HG03571 (cell line): Measurements from ENCODE around the gene HSD17B8.
A peak's percentile ranks its signal among the peaks of the same experiment; 100 is the strongest.

Experiments used
- ATAC-seq: cut with Tn5 transposase; IDR thresholded peaks from one replicate; pipeline ENCODE4 v1.9.1; 2021; ENCODE audit not compliant: unreplicated experiment

The HSD17B8 gene

DNA sequence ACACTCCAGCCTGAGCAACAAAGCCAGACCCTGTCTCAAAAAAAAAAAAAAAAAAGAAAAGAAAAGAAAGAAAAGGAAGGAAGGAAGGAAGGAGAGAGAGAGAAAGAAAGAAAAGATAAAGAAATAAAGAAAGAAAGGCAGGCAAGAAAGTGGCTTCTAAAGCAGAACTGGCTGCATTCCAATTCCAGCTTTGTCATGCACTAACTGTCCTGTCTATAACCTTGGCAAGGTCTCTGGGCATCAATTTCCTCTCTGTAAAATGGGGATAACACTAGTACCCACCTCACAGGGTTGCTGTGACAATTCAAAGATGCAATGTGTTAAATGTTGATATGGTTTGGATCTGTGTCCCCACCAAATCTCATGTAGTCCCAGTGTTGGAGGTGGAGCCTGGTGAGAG lies 31.9 kb downstream of the HSD17B8 start:
- ATAC-seq, result no peak

DNA sequence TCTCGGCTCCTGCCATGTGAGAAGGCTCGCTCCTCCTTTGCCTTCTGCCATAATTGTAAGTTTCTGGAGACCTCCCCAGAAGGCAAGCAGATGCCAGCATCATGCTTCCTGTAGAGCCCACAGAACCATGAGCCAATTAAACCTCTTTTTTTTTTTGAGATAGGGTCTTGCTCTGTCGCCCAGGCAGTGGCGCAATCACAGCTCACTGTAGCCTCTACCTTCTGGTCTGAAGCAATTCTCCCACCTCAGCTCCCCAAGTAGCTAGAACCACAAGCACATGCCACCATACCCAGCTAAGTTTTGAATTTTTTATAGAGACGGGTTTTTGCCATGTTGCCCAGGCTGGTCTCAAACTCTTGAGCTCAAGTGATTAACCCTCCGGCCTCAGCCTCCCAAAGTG lies 32.4 kb downstream of the HSD17B8 start:
- ATAC-seq, result no peak

DNA sequence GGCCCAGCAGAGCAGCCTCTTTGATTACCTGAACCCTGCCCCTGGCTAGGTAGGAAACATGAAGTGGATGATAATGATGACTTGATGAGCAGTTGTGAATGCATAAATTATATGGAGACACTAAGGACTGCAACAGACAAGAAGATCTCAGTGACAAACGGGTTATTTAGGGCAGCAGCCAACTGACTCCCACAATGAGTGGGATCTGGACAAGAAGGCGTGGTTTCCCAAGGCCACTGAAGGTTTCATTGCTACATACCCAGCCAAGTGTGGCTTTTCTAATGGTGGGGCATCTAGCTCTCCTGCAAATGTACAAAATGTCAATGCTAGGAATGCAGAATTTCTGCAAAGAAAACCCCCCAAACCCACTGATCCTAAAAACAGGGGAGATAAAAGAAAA lies 33.3 kb downstream of the HSD17B8 start:
- no peak for ATAC-seq

DNA sequence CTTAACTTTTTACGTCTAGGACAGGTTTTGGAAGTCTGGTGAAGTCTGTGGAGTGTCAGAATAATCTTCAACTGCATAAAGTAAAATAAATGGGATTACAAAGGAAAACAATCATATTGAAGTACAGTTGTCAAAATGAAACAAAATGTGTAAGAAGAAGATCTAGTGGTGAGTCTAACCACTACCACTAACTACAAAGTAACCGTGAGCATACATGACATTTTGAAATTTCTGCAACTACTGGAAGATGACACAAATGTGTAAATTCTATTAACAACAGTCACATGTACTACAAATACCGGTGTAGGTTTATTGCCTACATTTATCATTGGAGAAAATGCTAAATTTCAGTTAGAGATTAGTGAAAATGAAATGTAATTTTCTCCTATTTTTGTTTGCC lies 37.5 kb downstream of the HSD17B8 start:
- no peak for ATAC-seq

DNA sequence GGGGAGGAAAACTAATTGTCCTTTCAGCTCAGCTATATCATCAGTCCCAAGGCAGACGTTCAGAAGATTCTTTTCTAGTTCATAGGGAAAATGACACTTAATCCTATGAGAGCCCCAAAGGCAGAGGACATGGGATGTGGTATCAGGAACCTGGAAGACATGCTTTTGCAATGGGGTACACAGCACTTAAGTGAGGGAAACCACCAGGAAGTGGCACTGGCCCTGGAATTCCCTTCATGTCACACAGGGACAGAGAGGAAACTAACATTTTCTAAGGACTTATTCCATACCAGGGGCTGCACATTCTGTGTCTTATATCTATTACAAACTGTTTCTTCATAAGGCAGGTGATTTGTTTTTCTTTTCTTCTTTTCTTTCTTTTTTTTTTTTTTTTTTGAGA lies 39.0 kb downstream of the HSD17B8 start:
- no peak for ATAC-seq

DNA sequence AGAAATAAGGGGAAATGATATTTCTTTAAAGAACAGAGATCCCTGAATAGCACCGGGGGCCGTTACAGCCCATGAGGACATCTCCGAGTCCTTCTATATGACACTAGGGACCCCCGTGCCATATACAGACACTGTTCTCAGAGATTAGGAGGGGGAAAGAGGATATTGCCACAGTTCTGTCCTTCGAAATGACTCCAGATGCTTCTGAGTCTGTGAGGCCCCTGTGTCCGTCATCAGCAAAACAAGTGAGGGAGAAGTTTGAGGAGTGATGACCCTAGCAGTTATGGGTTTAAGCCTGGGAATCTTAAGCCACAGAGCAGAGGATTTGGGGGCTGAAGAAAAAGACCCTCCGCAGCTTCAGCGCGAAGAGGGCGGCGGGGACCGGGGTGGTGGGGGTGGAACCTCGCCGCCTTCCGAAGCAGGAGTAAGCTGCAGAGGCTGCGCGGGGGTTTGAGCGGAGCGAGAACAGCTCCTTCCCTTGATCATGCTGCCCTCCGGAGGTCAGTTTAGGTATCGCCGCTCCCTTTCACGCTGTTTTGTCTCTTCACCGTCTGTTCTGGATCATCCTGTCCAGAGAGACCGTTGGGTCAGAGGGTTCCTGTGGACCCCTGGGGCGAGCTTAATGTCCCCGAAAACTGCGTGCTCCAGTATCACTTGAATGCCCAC lies 43.7 kb downstream of the HSD17B8 start:
- ATAC-seq, result peak; percentile 46

DNA sequence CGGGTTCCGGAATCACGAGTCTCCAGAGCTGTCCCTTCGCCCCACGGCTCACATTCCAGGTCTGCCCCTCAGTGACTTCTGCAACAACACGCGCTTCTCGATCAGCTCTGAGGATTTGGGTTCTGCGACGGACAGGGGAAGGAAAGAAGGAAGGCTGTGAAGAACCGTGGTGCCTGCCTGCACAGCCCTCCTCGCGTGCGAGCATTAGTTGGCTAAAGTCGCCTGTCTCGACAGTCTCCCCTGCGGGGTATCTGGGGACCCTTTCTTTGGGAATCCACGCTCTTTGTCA lies 44.1 kb downstream of the HSD17B8 start:
- no peak for ATAC-seq

DNA sequence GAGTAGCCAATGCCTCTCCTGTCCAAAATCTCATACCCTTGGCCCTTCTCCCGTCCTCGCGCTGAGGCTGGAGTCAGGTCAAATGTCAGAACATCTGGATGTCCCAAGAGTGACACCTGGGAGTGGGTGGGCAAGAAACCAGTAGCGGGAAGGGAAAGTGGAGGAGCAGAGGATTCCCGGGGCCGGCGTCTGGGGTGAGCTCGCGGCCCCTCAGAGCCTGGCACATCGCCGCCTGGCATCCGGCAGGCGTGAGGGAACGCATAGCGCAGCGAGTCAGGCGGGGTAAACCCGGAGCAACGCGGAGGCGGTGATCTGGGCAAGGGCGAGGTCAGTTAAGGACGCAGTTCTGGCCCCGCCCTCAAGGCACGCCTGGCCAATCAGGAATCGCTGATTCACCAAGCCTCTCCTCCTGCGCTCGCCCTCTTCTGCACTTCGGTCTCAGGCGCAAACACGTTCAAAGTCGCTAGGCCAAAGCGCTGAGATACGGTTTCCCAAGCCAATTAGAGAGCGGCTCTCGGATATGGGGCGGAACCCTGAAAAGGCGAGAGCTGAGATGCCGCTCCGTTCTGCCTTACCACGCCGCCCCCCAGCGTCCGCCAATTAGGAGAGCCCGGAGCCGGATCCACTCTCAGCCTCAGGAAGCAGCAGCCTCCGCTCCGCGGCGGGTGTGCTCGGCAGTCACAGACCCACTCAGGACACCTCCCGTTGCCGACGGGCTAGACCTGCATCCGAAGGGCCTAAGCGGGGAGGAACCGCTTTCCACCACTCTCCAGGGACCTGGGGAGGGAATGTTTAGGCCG lies 44.7 kb downstream of the HSD17B8 start:
- peak; percentile 84 for ATAC-seq

DNA sequence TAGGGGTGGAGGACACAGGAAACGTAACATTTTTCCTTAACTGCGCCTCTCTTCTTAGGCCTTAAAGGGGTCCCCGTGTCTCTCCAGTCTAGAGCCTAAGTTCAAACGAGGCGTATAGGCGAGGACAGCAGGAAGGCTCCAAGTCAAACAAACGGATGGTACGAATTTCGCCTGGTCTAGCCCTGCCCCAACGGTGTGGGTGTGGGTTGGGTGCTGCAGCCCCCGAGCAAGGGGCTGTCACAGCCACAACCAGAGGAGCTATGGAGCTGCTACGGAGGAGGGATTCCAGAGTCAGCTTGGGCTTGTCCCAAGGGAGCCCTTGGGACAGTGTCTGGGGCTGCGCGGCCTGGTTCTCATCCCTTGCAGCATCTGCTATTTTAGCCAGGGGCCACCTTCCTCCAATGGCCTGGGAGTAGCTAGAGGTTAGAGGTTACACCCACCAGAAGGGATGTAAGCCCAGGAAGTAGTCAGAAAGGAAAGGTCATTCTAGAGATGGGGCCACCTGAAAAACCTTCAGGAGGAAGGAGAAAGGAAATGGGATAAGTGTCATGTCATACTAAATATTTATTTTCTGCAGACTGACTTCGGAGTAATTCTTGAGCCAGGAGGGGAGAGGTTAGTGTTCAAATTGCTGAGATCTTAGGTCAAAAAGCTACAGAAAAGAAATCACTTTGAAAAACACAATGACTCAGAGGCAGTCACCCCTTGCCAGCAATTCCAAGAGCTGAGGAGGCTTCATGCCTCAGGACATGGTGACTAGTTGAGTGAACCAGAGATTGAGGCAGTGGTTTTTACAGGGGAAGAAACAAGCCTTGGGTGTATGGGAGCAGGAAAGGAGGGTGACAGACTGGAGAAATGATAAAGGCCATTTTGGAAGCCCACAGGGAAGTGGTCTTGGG lies 45.5 kb downstream of the HSD17B8 start:
- no peak for ATAC-seq

DNA sequence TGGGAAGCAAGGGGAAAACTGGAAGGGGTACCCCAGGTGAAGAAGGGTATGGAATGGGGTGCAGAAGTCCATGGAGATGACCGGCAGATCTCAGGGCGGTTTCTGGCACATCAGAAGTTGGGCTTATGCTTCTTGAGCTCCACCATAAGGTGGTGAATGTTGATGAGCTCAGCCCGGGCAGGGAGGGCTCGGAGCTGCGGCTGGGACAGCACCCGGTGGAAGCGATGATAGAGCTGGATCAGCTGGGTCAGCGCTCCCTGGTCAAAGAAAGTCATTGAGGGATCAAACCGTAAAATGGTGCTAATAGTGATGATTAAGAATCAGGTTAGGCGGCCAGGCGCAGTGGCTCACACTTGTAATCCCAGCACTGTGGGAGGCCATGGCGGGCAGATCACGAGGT lies 46.3 kb downstream of the HSD17B8 start:
- no peak for ATAC-seq

DNA sequence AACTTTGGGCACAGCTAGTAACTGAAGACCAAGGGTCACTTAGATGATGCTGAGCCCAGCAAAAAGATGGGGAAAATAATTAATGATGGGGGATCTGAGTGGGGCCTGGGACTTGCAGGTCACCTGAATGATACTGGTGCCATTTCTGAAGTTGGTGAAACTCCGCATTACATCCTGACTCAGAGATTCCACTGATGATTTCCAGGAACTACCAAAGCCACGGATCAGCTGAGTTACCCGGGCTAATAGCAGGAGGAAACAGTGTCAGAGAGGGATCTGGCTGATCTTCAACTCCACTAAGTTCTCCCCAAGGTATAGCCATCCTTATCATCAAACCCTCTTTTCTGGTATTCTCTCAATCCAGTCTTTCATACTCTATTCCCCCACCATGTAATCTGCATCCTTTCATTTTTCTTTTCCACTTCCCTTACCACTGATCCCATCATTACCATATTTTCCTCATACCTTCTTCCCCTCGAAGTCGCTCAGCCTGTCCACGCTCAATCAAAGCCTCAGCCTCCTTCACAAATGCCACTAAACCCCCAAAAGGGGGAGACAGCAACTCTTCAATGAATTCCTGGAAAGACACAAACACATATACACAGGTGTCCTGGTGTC lies 47.0 kb downstream of the HSD17B8 start:
- no peak for ATAC-seq

DNA sequence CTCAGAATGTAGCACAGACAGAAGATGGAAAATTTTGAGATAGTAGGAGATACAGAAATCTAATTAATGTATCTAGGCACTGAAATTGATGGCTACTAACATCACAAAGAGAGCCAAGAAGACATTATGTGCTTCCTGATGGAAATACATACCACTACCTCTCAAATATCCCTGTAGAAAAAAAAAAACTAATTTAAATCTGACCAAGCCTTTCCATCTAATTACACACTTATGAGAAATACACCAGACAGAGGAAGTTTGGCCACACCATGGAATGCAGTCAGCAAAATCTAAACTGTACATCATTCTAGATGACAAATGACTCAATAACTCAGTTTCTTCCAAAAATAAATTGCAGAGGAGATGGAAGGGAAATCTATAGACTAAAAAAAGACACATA lies 48.3 kb downstream of the HSD17B8 start:
- no peak for ATAC-seq

DNA sequence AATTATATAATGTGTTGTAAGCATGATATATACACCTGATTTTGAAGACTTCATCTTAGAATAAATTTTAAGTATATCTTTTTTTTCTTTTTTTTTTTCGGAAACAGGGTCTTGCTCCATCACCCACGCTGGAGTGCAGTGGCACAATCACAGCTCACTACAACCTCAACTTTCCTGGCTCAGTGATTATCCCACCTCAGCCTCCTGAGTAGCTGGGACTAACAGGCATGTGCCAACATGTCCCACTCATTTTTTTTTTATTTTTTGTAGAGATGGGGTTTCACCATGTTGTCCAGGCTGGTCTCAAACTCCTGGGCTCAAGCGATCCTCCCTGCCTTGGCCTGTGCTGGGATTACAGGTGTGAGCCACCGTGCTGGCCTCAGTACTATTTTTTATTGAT lies 50.1 kb downstream of the HSD17B8 start:
- ATAC-seq, result no peak
